Uterus (tissue), 2 donors: ENCODE measurements around the gene TLR10.

Experiments
- CTCF ChIP-seq, 4 experiments: fragments of 200-600 bp in 2 of 4; fragments of 450-650 bp in 2 of 4; sonication (generic) in 2 of 4; IDR thresholded peaks; one replicate each; pipeline ENCODE4 v1.5.1; 2016 to 2019; ENCODE audit warnings: antibody characterized with exemption in 4 of 4, mild to moderate bottlenecking in 2 of 4, moderate library complexity in 1 of 4
- POLR2A ChIP-seq, 2 donors: fragments of 450-650 bp; IDR thresholded peaks; one replicate each; pipeline ENCODE4 v1.6.1; 2016; ENCODE audit warnings: antibody characterized with exemption in 2 of 2, mild to moderate bottlenecking in 1 of 2, moderate library complexity in 1 of 2

GRCh38 chr4:38779790-38780189, 3.0 kb downstream of the TLR10 start:
- TF ChIP-seq CTCF (IDR thresholded peaks at IDR 0.05) (no peak), POLR2A (IDR thresholded peaks at IDR 0.05) (no peak)
